HCT116 (cell line): ENCODE data around the gene HOXB9.

Experiments
- CEBPB ChIP-seq: IDR thresholded peaks from 2 replicates; pipeline ENCODE4 v1.6.1; 2012; ENCODE audit warnings: low read depth
- EGR1 ChIP-seq: IDR thresholded peaks from 2 replicates; pipeline ENCODE4 v1.6.1; 2012; ENCODE audit warnings: low read depth
- EZH2 ChIP-seq: fragments of 200-600 bp; sonication (generic); IDR thresholded peaks from 2 replicates; pipeline ENCODE4 v1.6.1; 2017; ENCODE audit warnings: antibody characterized with exemption, mixed run types
- FOSL1 ChIP-seq: IDR thresholded peaks from 2 replicates; pipeline ENCODE4 v1.6.1; 2012; ENCODE audit warnings: low read depth
- POLR2A ChIP-seq: IDR thresholded peaks from 2 replicates; pipeline ENCODE4 v1.7.0; 2011; ENCODE audit warnings: borderline replicate concordance; ENCODE audit not compliant: insufficient read depth, insufficient read length; ENCODE audit errors: extremely low read depth
- POLR2AphosphoS5 ChIP-seq: IDR thresholded peaks from 2 replicates; pipeline ENCODE4 v1.6.1; 2011; ENCODE audit warnings: mild to moderate bottlenecking, low read depth, low read length, moderate library complexity
- RAD21 ChIP-seq: IDR thresholded peaks from 2 replicates; pipeline ENCODE4 v1.6.1; 2012; ENCODE audit warnings: low read depth, mild to moderate bottlenecking
- SIN3A ChIP-seq: IDR thresholded peaks from 2 replicates; pipeline ENCODE4 v1.6.1; 2012; ENCODE audit warnings: low read depth
- TCF7L2 ChIP-seq: IDR thresholded peaks from 2 replicates; pipeline ENCODE4 v1.7.0; 2011; ENCODE audit warnings: borderline replicate concordance, inconsistent platforms; ENCODE audit not compliant: insufficient read depth, insufficient read length; ENCODE audit errors: extremely low read depth
- TF ChIP-seq, protein P1 (sequence below), 3 experiments: fragments of 200-600 bp in 1 of 3; sonication (generic) in 1 of 3; IDR thresholded peaks in 2 of 3; conservative IDR thresholded peaks in 1 of 3; 2 replicates each; pipeline ENCODE4 v1.5.1; 2012 to 2017; ENCODE audit warnings: low read depth in 2 of 3, low read length in 2 of 3, antibody characterized with exemption in 1 of 3, borderline replicate concordance in 1 of 3, control low read depth in 1 of 3, mild to moderate bottlenecking in 1 of 3, mixed read lengths in 1 of 3, mixed run types in 1 of 3, moderate library complexity in 1 of 3; ENCODE audit not compliant: insufficient read depth in 1 of 3
- TF ChIP-seq, protein P2 (sequence below): IDR thresholded peaks from 2 replicates; pipeline ENCODE4 v1.6.1; 2011; ENCODE audit warnings: mild to moderate bottlenecking, low read length, moderate library complexity; ENCODE audit not compliant: insufficient replicate concordance; ENCODE audit errors: extremely low read depth
- TF ChIP-seq, protein P3 (sequence below): IDR thresholded peaks from 2 replicates; pipeline ENCODE4 v1.6.1; 2012; ENCODE audit warnings: low read depth

DNA sequence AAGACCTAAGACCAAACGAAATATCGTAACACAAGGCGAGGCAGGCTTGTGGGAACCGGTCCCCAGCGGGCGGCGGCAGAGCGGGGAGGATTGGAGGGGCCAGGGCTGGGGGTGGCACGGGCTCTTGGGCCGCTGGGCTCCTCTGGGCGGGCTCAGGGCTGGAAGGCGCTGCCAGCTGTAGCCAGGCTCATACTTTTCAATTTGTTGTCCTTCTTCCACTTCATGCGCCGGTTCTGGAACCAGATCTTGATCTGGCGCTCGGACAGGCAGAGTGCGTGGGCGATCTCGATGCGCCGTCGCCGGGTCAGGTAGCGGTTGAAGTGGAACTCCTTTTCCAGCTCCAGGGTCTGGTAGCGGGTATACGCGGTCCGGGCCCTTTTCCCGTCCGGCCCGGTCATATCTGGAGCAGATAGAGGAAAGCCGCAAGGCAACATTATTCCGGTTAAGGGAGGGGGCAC, 34.1 kb downstream of the HOXB9 start:
- no peak for TF ChIP-seq RAD21
- TF ChIP-seq, protein P1, sequence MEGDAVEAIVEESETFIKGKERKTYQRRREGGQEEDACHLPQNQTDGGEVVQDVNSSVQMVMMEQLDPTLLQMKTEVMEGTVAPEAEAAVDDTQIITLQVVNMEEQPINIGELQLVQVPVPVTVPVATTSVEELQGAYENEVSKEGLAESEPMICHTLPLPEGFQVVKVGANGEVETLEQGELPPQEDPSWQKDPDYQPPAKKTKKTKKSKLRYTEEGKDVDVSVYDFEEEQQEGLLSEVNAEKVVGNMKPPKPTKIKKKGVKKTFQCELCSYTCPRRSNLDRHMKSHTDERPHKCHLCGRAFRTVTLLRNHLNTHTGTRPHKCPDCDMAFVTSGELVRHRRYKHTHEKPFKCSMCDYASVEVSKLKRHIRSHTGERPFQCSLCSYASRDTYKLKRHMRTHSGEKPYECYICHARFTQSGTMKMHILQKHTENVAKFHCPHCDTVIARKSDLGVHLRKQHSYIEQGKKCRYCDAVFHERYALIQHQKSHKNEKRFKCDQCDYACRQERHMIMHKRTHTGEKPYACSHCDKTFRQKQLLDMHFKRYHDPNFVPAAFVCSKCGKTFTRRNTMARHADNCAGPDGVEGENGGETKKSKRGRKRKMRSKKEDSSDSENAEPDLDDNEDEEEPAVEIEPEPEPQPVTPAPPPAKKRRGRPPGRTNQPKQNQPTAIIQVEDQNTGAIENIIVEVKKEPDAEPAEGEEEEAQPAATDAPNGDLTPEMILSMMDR (IDR thresholded peaks at IDR 0.05 in 2 of 3, conservative IDR thresholded peaks at IDR 0.05 in 1 of 3; ENCODE audit: borderline replicate concordance in 1 of 3, insufficient read depth in 1 of 3, low read depth in 2 of 3, low read length in 2 of 3), result no peak
- TF ChIP-seq EGR1, result no peak
- no peak for TF ChIP-seq POLR2A
- TF ChIP-seq POLR2AphosphoS5, result no peak
- no peak for TF ChIP-seq EZH2
- TF ChIP-seq CEBPB, result no peak
- no peak for TF ChIP-seq SIN3A
- no peak for TF ChIP-seq TCF7L2
- TF ChIP-seq, protein P2, sequence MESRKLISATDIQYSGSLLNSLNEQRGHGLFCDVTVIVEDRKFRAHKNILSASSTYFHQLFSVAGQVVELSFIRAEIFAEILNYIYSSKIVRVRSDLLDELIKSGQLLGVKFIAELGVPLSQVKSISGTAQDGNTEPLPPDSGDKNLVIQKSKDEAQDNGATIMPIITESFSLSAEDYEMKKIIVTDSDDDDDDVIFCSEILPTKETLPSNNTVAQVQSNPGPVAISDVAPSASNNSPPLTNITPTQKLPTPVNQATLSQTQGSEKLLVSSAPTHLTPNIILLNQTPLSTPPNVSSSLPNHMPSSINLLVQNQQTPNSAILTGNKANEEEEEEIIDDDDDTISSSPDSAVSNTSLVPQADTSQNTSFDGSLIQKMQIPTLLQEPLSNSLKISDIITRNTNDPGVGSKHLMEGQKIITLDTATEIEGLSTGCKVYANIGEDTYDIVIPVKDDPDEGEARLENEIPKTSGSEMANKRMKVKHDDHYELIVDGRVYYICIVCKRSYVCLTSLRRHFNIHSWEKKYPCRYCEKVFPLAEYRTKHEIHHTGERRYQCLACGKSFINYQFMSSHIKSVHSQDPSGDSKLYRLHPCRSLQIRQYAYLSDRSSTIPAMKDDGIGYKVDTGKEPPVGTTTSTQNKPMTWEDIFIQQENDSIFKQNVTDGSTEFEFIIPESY, result no peak
- TF ChIP-seq, protein P3, sequence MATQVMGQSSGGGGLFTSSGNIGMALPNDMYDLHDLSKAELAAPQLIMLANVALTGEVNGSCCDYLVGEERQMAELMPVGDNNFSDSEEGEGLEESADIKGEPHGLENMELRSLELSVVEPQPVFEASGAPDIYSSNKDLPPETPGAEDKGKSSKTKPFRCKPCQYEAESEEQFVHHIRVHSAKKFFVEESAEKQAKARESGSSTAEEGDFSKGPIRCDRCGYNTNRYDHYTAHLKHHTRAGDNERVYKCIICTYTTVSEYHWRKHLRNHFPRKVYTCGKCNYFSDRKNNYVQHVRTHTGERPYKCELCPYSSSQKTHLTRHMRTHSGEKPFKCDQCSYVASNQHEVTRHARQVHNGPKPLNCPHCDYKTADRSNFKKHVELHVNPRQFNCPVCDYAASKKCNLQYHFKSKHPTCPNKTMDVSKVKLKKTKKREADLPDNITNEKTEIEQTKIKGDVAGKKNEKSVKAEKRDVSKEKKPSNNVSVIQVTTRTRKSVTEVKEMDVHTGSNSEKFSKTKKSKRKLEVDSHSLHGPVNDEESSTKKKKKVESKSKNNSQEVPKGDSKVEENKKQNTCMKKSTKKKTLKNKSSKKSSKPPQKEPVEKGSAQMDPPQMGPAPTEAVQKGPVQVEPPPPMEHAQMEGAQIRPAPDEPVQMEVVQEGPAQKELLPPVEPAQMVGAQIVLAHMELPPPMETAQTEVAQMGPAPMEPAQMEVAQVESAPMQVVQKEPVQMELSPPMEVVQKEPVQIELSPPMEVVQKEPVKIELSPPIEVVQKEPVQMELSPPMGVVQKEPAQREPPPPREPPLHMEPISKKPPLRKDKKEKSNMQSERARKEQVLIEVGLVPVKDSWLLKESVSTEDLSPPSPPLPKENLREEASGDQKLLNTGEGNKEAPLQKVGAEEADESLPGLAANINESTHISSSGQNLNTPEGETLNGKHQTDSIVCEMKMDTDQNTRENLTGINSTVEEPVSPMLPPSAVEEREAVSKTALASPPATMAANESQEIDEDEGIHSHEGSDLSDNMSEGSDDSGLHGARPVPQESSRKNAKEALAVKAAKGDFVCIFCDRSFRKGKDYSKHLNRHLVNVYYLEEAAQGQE, result no peak
- no peak for TF ChIP-seq FOSL1
